IMR-90 (cell line): Measurements from ENCODE around the gene GRAMD2A. TPM values are rescaled to one million over a fixed set of nuclear protein-coding genes. Genes with fewer than 3 reads are reported as not detected.

Experiments used
- ATAC-seq: fragments of 200-7000 bp; cut with Tn5 transposase; 2 replicates; pipeline ENCODE4 v1.9.1; 2020; ENCODE audit warnings: low read depth, mild to moderate bottlenecking, moderate library complexity
- BruUV-seq: library from RNA; stranded (reverse); fragments of 400-500 nt; replicated peaks from 2 replicates; lab custom pipeline; 2021; lab: Mats Ljungman, UMichigan
- CTCF ChIA-PET: fragments of 300-600 bp; formaldehyde crosslinking; extraction: SDS; loops from one replicate; lab custom pipeline; 2021; ENCODE audit warnings: antibody characterized with exemption; lab: Yijun Ruan, JAX
- POLR2A ChIA-PET: fragments of 300-600 bp; sonication (Branson Sonifier 250); formaldehyde crosslinking; loops from one replicate; lab custom pipeline; 2022; ENCODE audit warnings: antibody characterized with exemption; ENCODE audit not compliant: unreplicated experiment; lab: Charles Lee
- DNase-seq: peaks from one replicate; pipeline ENCODE4 v3.0.0; 2013
- H2AFZ ChIP-seq: replicated peaks from 2 replicates; pipeline ENCODE3; 2013; ENCODE audit warnings: low read length, mild to moderate bottlenecking; ENCODE audit not compliant: poor library complexity
- H2AK5ac ChIP-seq: 2 replicates; pipeline ENCODE4 v1.6.1; 2013; ENCODE audit warnings: low read depth, low read length, inconsistent platforms
- H2AK9ac ChIP-seq: replicated peaks from 2 replicates; pipeline ENCODE3; 2013; ENCODE audit warnings: mild to moderate bottlenecking, low read depth, low read length, moderate library complexity; ENCODE audit not compliant: poor library complexity
- H2BK120ac ChIP-seq: 2 replicates; pipeline ENCODE4 v1.6.1; 2013; ENCODE audit warnings: low read depth, low read length, inconsistent platforms
- H2BK15ac ChIP-seq: 3 replicates; pipeline ENCODE4 v1.6.1; 2013; ENCODE audit warnings: low read depth, low read length, inconsistent platforms
- H2BK20ac ChIP-seq: 2 replicates; pipeline ENCODE4 v1.6.1; 2013; ENCODE audit warnings: low read depth, mild to moderate bottlenecking, inconsistent platforms, low read length, moderate library complexity
- H2BK5ac ChIP-seq: 2 replicates; pipeline ENCODE4 v1.6.1; 2013; ENCODE audit warnings: mild to moderate bottlenecking, low read depth, low read length, inconsistent platforms; ENCODE audit not compliant: poor library complexity, severe bottlenecking
- H3K14ac ChIP-seq: replicated peaks from 2 replicates; pipeline ENCODE4 v1.6.1; 2013; ENCODE audit warnings: low read depth, low read length, inconsistent platforms
- H3K18ac ChIP-seq: 2 replicates; pipeline ENCODE4 v1.6.1; 2013; ENCODE audit warnings: low read depth, low read length, control low read depth
- H3K23ac ChIP-seq: 2 replicates; pipeline ENCODE4 v1.6.1; 2013; ENCODE audit warnings: low read depth, low read length, inconsistent platforms
- H3K27ac ChIP-seq: 2 replicates; pipeline ENCODE4 v1.5.1; 2013; ENCODE audit warnings: mild to moderate bottlenecking, control low read depth, low read length; ENCODE audit not compliant: insufficient read depth
- H3K27me3 ChIP-seq: 2 replicates; pipeline ENCODE4 v1.6.1; 2013; ENCODE audit warnings: low read length; ENCODE audit not compliant: control insufficient read depth, insufficient read depth
- H3K36me3 ChIP-seq: 2 replicates; pipeline ENCODE4 v1.6.1; 2013; ENCODE audit warnings: low read length, mixed read lengths; ENCODE audit not compliant: control insufficient read depth, insufficient read depth
- H3K4ac ChIP-seq: 2 replicates; pipeline ENCODE4 v1.6.1; 2013; ENCODE audit warnings: low read depth, low read length, inconsistent platforms
- H3K4me1 ChIP-seq: 2 replicates; pipeline ENCODE4 v1.6.1; 2013; ENCODE audit warnings: low read length, mixed read lengths; ENCODE audit not compliant: control insufficient read depth, insufficient read depth
- H3K4me2 ChIP-seq: 2 replicates; pipeline ENCODE4 v1.6.1; 2013; ENCODE audit warnings: low read depth, mild to moderate bottlenecking, control low read depth, low read length, moderate library complexity
- H3K4me3 ChIP-seq: 2 replicates; pipeline ENCODE4 v1.5.1; 2013; ENCODE audit warnings: low read depth, mild to moderate bottlenecking, control low read depth, low read length, moderate library complexity; ENCODE audit not compliant: insufficient read depth
- H3K56ac ChIP-seq: 2 replicates; pipeline ENCODE4 v1.6.1; 2013; ENCODE audit warnings: low read length, inconsistent platforms; ENCODE audit not compliant: insufficient read depth; ENCODE audit errors: extremely low read depth
- H3K79me1 ChIP-seq, 2 experiments: 2 replicates each; pipeline ENCODE4 v1.6.1; 2013; ENCODE audit warnings: low read length in 2 of 2, inconsistent platforms in 1 of 2, low read depth in 1 of 2
- H3K9ac ChIP-seq: 2 replicates; pipeline ENCODE4 v1.6.1; 2013; ENCODE audit warnings: low read depth, low read length, control low read depth
- H3K9me1 ChIP-seq: 2 replicates; pipeline ENCODE4 v1.6.1; 2013; ENCODE audit warnings: low read length, inconsistent platforms; ENCODE audit not compliant: insufficient read depth
- H3K9me3 ChIP-seq: 2 replicates; pipeline ENCODE4 v1.6.1; 2013; ENCODE audit warnings: low read length; ENCODE audit not compliant: control insufficient read depth, insufficient read depth
- H4K20me1 ChIP-seq: 2 replicates; pipeline ENCODE4 v1.6.1; 2013; ENCODE audit warnings: low read length, inconsistent platforms; ENCODE audit not compliant: insufficient read depth
- H4K5ac ChIP-seq: 2 replicates; pipeline ENCODE4 v1.6.1; 2013; ENCODE audit warnings: mild to moderate bottlenecking, low read depth, low read length, control low read depth
- H4K8ac ChIP-seq, 2 experiments: 2 replicates each; pipeline ENCODE4 v1.6.1; 2013; ENCODE audit warnings: low read depth in 2 of 2, low read length in 2 of 2, control low read depth in 1 of 2, inconsistent platforms in 1 of 2
- H4K91ac ChIP-seq: 2 replicates; pipeline ENCODE4 v1.6.1; 2013; ENCODE audit warnings: low read depth, low read length, inconsistent platforms; ENCODE audit not compliant: insufficient read depth
- MXI1 ChIP-seq: IDR thresholded peaks from 2 replicates; pipeline ENCODE4 v1.6.1; 2012; ENCODE audit warnings: low read depth, mild to moderate bottlenecking, low read length, moderate library complexity, borderline replicate concordance
- SMC3 ChIP-seq: fragments of 150-350 bp; IDR thresholded peaks from 2 replicates; pipeline ENCODE4 v1.6.1; 2016; ENCODE audit warnings: low read depth, mild to moderate bottlenecking, antibody characterized with exemption, low read length, moderate library complexity
- WGBS, 2 experiments: methylation state at CpG; one replicate each; pipeline versions ENCODE4 v1.1.5 to v1.1.7; 2013; ENCODE audit warnings: missing lambda C conversion rate in 2 of 2; ENCODE audit not compliant: insufficient read length in 1 of 2; ENCODE audit errors: extremely low coverage in 2 of 2; 5-methylcytosine and 5-hydroxymethylcytosine counted together
- dilution Hi-C: fragments of 300-500 bp; cut with HindIII; formaldehyde crosslinking; loops from one replicate; pipeline ENCODE4 v1.14.3; 2018; ENCODE audit warnings: low sequenced_read_pairs; ENCODE audit not compliant: unreplicated experiment
- in situ Hi-C: fragments of 300-500 bp; cut with MboI; formaldehyde crosslinking; loops from 3 replicates; pipeline ENCODE4 v1.14.3; 2019; ENCODE audit warnings: low sequenced_read_pairs, inconsistent platforms, mixed read lengths
- intact Hi-C: fragments of 100-400 bp; cut with micrococcal nuclease; formaldehyde crosslinking; loops from 2 replicates; pipeline ENCODE4 v1.10.0; 2022
- polyA plus RNA-seq, 3 experiments: library from polyadenylated mRNA; depleted of rRNA; stranded (reverse); fragments of >200 nt; gene quantifications; 2 replicates each; pipeline ENCODE4 v1.2.3, GENCODE V29; 2012; ENCODE audit warnings: low replicate concordance in 1 of 3
- total RNA-seq: library from RNA; depleted of rRNA; stranded (reverse); fragments of >200 nt; gene quantifications from 2 replicates; pipeline ENCODE4 v1.2.3, GENCODE V29; 2012

GRAMD2A gene
- total and polyA plus RNA-seq, 2 of the 4 experiments (the other 2 are of a cell fraction): 0.14 to 0.18 TPM

DNA sequence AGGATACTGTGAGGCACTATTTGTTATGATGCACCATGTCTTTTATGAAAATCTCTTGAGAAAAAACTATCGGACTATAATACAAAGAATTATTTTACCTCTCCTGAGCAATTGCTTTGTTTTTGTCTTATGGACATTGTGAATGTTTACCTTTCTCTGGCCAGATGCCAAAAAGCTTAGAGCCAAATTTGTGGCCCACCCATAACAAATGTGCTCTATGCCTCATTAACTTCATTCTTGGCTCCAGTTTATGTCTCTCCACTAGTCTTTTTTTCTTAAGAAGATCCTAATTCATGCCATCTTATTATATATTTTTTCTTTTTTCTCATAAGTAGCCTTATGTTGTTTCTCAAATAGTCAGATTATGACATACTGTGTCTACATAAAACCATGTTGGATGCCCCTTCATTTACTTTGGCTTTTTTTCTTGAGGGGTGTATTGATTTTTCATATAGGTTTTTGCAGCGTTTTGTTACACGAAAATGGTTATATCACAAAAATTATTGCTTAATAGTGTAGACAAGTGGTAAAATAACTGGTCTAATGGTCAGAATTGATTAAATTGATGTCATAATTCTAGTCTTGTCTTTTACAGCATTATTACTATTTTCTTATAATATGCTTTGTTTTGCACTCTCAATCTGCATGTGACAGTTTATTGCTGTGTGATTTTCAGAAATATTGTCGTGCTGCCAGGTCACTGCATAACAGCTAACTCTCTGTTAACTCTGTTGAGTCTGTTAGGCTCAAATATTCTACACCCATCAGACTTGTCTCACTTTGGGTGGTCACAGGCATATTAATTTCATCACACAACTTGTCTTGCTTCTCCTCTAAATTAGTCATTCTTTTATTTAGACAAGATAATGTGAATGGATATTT is 61.2 kb downstream of the GRAMD2A start:
- Histone ChIP-seq H3K4ac (no peak overlapping the region), H4K20me1 (no peaks in the 10 kb centered on the region), H2BK20ac (no peak overlapping the region), H2BK120ac (no peak overlapping the region), H2BK15ac (no peak overlapping the region), H3K4me1 (peaks cover 3% of the 10 kb centered on the region), H3K23ac (no peak overlapping the region), H3K56ac (no peak overlapping the region), H4K5ac (no peak overlapping the region), H3K79me1 (no peaks in the 10 kb centered on the region; a peak in 1 of 4 replicates), H2AFZ (no peak overlapping the region), H3K14ac (no peak overlapping the region), H3K4me3 (no peak overlapping the region), H2BK5ac (no peak overlapping the region), H3K36me3 (0 out of 2 replicates have a peak, but pooled peaks cover 4% of the 10 kb centered on the region), H3K4me2 (no peak overlapping the region), H3K27me3 (no peaks in the 10 kb centered on the region), H2AK5ac (no peak overlapping the region), H3K18ac (no peak overlapping the region), H4K91ac (no peak overlapping the region), H2AK9ac (no peak overlapping the region), H4K8ac (no peak overlapping the region), H3K9me1 (no peaks in the 10 kb centered on the region), H3K27ac (no peak overlapping the region), H3K9me3 (no peaks in the 10 kb centered on the region), H3K9ac (no peak overlapping the region)
- TF ChIP-seq SMC3 (no peak), MXI1 (no peak)
- no TSS peak for BruUV-seq
- WGBS, 2 experiments: no CpG with 5 or more reads among the region's 4 CpGs
- DNase-seq (no peak), ATAC-seq (no peak)
- in situ Hi-C loops: no loop called here
- CTCF ChIA-PET: no interaction called here
- POLR2A ChIA-PET: no interaction called here
- intact Hi-C loops: no loop called here
- dilution Hi-C loops: no loop called here
